ENCODE measurements around the gene PROS1.

- TF ChIP-seq, protein P1, sequence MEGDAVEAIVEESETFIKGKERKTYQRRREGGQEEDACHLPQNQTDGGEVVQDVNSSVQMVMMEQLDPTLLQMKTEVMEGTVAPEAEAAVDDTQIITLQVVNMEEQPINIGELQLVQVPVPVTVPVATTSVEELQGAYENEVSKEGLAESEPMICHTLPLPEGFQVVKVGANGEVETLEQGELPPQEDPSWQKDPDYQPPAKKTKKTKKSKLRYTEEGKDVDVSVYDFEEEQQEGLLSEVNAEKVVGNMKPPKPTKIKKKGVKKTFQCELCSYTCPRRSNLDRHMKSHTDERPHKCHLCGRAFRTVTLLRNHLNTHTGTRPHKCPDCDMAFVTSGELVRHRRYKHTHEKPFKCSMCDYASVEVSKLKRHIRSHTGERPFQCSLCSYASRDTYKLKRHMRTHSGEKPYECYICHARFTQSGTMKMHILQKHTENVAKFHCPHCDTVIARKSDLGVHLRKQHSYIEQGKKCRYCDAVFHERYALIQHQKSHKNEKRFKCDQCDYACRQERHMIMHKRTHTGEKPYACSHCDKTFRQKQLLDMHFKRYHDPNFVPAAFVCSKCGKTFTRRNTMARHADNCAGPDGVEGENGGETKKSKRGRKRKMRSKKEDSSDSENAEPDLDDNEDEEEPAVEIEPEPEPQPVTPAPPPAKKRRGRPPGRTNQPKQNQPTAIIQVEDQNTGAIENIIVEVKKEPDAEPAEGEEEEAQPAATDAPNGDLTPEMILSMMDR (IDR thresholded peaks at IDR 0.05) = no peak
- TF ChIP-seq EP300 (IDR thresholded peaks at IDR 0.05) = no peak
Measured at GRCh38 chr3:94012185-94012584, 38.5 kb upstream of the PROS1 start.

Data from suprapubic skin (tissue), 3 donors.